Measurements from ENCODE around the gene PXDN.

PXDN gene

GRCh38 chr2:1661891-1662605 lies 82.3 kb downstream of the PXDN start:
- DNase-seq = no peak

- DNase-seq = no peak
These were observed 83.4 kb downstream of the PXDN start for GRCh38 chr2:1660656-1661640.

- no peak for DNase-seq
These were observed 84.3 kb downstream of the PXDN start for GRCh38 chr2:1659951-1660565.

GRCh38 chr2:1658394-1659151 lies 85.7 kb downstream of the PXDN start:
- no peak for DNase-seq

- DNase-seq = no peak
These were observed 87.1 kb downstream of the PXDN start for GRCh38 chr2:1656961-1657841.

GRCh38 chr2:1656326-1656960 lies 87.9 kb downstream of the PXDN start:
- no peak for DNase-seq

GRCh38 chr2:1655461-1655860 lies 88.9 kb downstream of the PXDN start:
- DNase-seq = no peak

- DNase-seq = no peak
These were observed 89.5 kb downstream of the PXDN start for GRCh38 chr2:1654696-1655374.

GRCh38 chr2:1653956-1654695 lies 90.2 kb downstream of the PXDN start:
- DNase-seq = no peak

- no peak for DNase-seq
These were observed 92.1 kb downstream of the PXDN start for GRCh38 chr2:1652034-1652790.

- DNase-seq = no peak
These were observed 92.9 kb downstream of the PXDN start for GRCh38 chr2:1651121-1652033.

GRCh38 chr2:1650085-1650872 lies 94.0 kb downstream of the PXDN start:
- DNase-seq = no peak

GRCh38 chr2:1649103-1650084 lies 94.9 kb downstream of the PXDN start:
- no peak for DNase-seq

- no peak for DNase-seq
These were observed 95.8 kb downstream of the PXDN start for GRCh38 chr2:1648241-1649102.
